GM21381 (cell line): ENCODE results near the gene PIEZO1.

Experiments used
- ATAC-seq: cut with Tn5 transposase; IDR thresholded peaks from one replicate; pipeline ENCODE4 v1.9.1; 2021; ENCODE audit warnings: mild to moderate bottlenecking, moderate library complexity; ENCODE audit not compliant: unreplicated experiment

PIEZO1 gene

GRCh38 chr16:88706965-88707826 lies 77.8 kb downstream of the PIEZO1 start:
- ATAC-seq: no peak

- ATAC-seq: peak; percentile 69
Measured at GRCh38 chr16:88706229-88706964, 78.6 kb downstream of the PIEZO1 start, which contains the start of the genes CTU2 and RNF166. Gene CTU2, plus strand, starts transcription at chr16:88706503. Its CDS starts 28 bp downstream, at chr16:88706531. Gene RNF166, minus strand, starts transcription at chr16:88706408. Its CDS starts 83 bp downstream, at chr16:88706325.

- no peak for ATAC-seq
Measured at GRCh38 chr16:88705801-88706228, 79.2 kb downstream of the PIEZO1 start.

- no peak for ATAC-seq
Measured at GRCh38 chr16:88705076-88705684, 79.8 kb downstream of the PIEZO1 start.

GRCh38 chr16:88703486-88704309 lies 81.3 kb downstream of the PIEZO1 start:
- no peak for ATAC-seq

GRCh38 chr16:88702371-88703210 lies 82.4 kb downstream of the PIEZO1 start:
- no peak for ATAC-seq

- ATAC-seq: no peak
Measured at GRCh38 chr16:88701581-88702370, 83.2 kb downstream of the PIEZO1 start.

- ATAC-seq: peak; percentile 73
Measured at GRCh38 chr16:88700636-88701482, 84.2 kb downstream of the PIEZO1 start.

- ATAC-seq: no peak
Measured at GRCh38 chr16:88700322-88700635, 84.7 kb downstream of the PIEZO1 start.

- ATAC-seq: no peak
Measured at GRCh38 chr16:88699180-88699579, 85.8 kb downstream of the PIEZO1 start.

GRCh38 chr16:88698646-88699045 lies 86.4 kb downstream of the PIEZO1 start:
- ATAC-seq: no peak

- no peak for ATAC-seq
Measured at GRCh38 chr16:88697831-88698615, 87.0 kb downstream of the PIEZO1 start.

GRCh38 chr16:88697116-88697830 lies 87.7 kb downstream of the PIEZO1 start:
- ATAC-seq: no peak

- no peak for ATAC-seq
Measured at GRCh38 chr16:88696441-88696840, 88.6 kb downstream of the PIEZO1 start.

- ATAC-seq: no peak
Measured at GRCh38 chr16:88695753-88696152, 89.3 kb downstream of the PIEZO1 start.

- no peak for ATAC-seq
Measured at GRCh38 chr16:88695218-88695617, 89.8 kb downstream of the PIEZO1 start.
